H1 (cell line): ENCODE measurements around the gene UBE2D2. TPM values are rescaled to one million over a fixed set of nuclear protein-coding genes. Genes with fewer than 3 reads are reported as not detected.
"Not testable (repeated sequence)": the region's sequence is repeated elsewhere in the genome, so short reads cannot be mapped to it uniquely, and the experiment has no call there.

ENCODE experiments used
- CTCF ChIA-PET: fragments of 300-600 bp; sonication (Branson Sonifier 250); formaldehyde crosslinking; loops from one replicate; lab custom pipeline; 2021; ENCODE audit not compliant: partially characterized antibody; lab: Charles Lee
- POLR2A ChIA-PET: fragments of 300-600 bp; sonication (Branson Sonifier 250); formaldehyde crosslinking; loops from one replicate; lab custom pipeline; 2021; ENCODE audit warnings: inconsistent platforms; ENCODE audit not compliant: partially characterized antibody; lab: Charles Lee
- DNase-seq, 2 experiments: peaks; one replicate each; pipeline versions ENCODE4 v3.0.0 to v3.0.0-alpha.2; 2010 to 2022; ENCODE audit warnings: low spot score in 2 of 2, low read depth in 1 of 2, mixed read lengths in 1 of 2
- FAIRE-seq: peaks from 2 replicates; lab custom pipeline; 2011; peaks lifted over from hg19 to GRCh38; lab: Jason Lieb, UNC
- H2AFZ ChIP-seq: 2 replicates; pipeline ENCODE4 v1.8.1; 2012; ENCODE audit warnings: low read length, inconsistent platforms
- H2AK5ac ChIP-seq: 2 replicates; pipeline ENCODE4 v1.6.1; 2013; ENCODE audit warnings: low read depth, low read length
- H2BK120ac ChIP-seq: replicated peaks from 2 replicates; pipeline ENCODE3; 2013; ENCODE audit warnings: low read depth, low read length, inconsistent platforms
- H2BK12ac ChIP-seq: 2 replicates; pipeline ENCODE4 v1.6.1; 2013; ENCODE audit warnings: low read depth, low read length
- H2BK15ac ChIP-seq: 2 replicates; pipeline ENCODE4 v1.6.1; 2013; ENCODE audit warnings: low read length
- H2BK20ac ChIP-seq: 2 replicates; pipeline ENCODE4 v1.6.1; 2013; ENCODE audit warnings: low read length
- H2BK5ac ChIP-seq: 2 replicates; pipeline ENCODE4 v1.6.1; 2013; ENCODE audit warnings: low read depth, low read length
- H3K14ac ChIP-seq: 2 replicates; pipeline ENCODE4 v1.6.1; 2013; ENCODE audit warnings: inconsistent platforms; ENCODE audit not compliant: insufficient read length
- H3K18ac ChIP-seq: 2 replicates; pipeline ENCODE4 v1.6.1; 2013; ENCODE audit warnings: low read length; ENCODE audit errors: extremely low read depth
- H3K23ac ChIP-seq: 2 replicates; pipeline ENCODE4 v1.6.1; 2013; ENCODE audit warnings: inconsistent platforms; ENCODE audit not compliant: insufficient read length
- H3K23me2 ChIP-seq: 2 replicates; pipeline ENCODE4 v1.6.1; 2013; ENCODE audit warnings: low read depth, low read length
- H3K27ac ChIP-seq: 2 replicates; pipeline ENCODE4 v1.6.1; 2011; ENCODE audit warnings: low read depth, low read length, inconsistent platforms
- H3K27me3 ChIP-seq, 4 experiments: replicated peaks in 1 of 4; 1 replicate in 1 of 4; 2 replicates in 3 of 4; pipeline versions ENCODE4 v1.6.1 to v1.8.1; 2011 to 2013; ENCODE audit warnings: low read length in 3 of 4, mild to moderate bottlenecking in 3 of 4, inconsistent platforms in 2 of 4, mixed read lengths in 2 of 4, moderate library complexity in 1 of 4; ENCODE audit not compliant: control insufficient read depth in 3 of 4, insufficient read depth in 3 of 4; ENCODE audit errors: extremely low read depth in 1 of 4
- H3K36me3 ChIP-seq, 4 experiments: 2 replicates each; pipeline versions ENCODE4 v1.6.1 to v1.8.1; 2011 to 2013; ENCODE audit warnings: mild to moderate bottlenecking in 4 of 4, low read length in 3 of 4, moderate library complexity in 2 of 4, control low read depth in 1 of 4, inconsistent platforms in 1 of 4; ENCODE audit not compliant: insufficient read depth in 4 of 4, control insufficient read depth in 2 of 4
- H3K4ac ChIP-seq: replicated peaks from 2 replicates; pipeline ENCODE3; 2013; ENCODE audit warnings: low read length, low read depth, mixed read lengths, inconsistent platforms; ENCODE audit not compliant: insufficient read length
- H3K4me1 ChIP-seq, 4 experiments: replicated peaks in 1 of 4; 1 replicate in 1 of 4; 2 replicates in 3 of 4; pipeline versions ENCODE4 v1.6.1 to v1.8.1; 2011 to 2013; ENCODE audit warnings: low read length in 3 of 4, inconsistent platforms in 2 of 4, mixed read lengths in 1 of 4; ENCODE audit not compliant: insufficient read depth in 4 of 4, control insufficient read depth in 3 of 4
- H3K4me2 ChIP-seq, 2 experiments: 2 replicates each; pipeline versions ENCODE4 v1.6.1 to v1.8.1; 2011 to 2013; ENCODE audit warnings: low read depth in 2 of 2, low read length in 2 of 2, control low read depth in 1 of 2, inconsistent platforms in 1 of 2, mild to moderate bottlenecking in 1 of 2; ENCODE audit not compliant: insufficient read depth in 1 of 2
- H3K4me3 ChIP-seq, 4 experiments: fragments of 200-600, 300-600 bp in 1 of 4; sonication (generic), shearing (Covaris generic), sonication (Bioruptor Twin) in 1 of 4; 2 replicates each; pipeline versions ENCODE4 v1.5.1 to v1.8.1; 2011 to 2016; ENCODE audit warnings: low read length in 4 of 4, low read depth in 3 of 4, control low read depth in 2 of 4, inconsistent platforms in 2 of 4, mild to moderate bottlenecking in 2 of 4, mixed read lengths in 1 of 4, moderate library complexity in 1 of 4; ENCODE audit not compliant: insufficient read depth in 2 of 4; ENCODE audit errors: extremely low read depth in 1 of 4
- H3K56ac ChIP-seq: replicated peaks from 2 replicates; pipeline ENCODE3; 2013; ENCODE audit warnings: low read depth, mild to moderate bottlenecking, mixed read lengths, low read length, inconsistent platforms; ENCODE audit not compliant: insufficient read length
- H3K79me1 ChIP-seq: 2 replicates; pipeline ENCODE4 v1.6.1; 2013; ENCODE audit warnings: low read depth, low read length, control low read depth
- H3K79me2 ChIP-seq, 2 experiments: 2 replicates each; pipeline versions ENCODE4 v1.6.1 to v1.8.1; 2012 to 2013; ENCODE audit warnings: low read length in 2 of 2, mild to moderate bottlenecking in 2 of 2, inconsistent platforms in 1 of 2; ENCODE audit not compliant: insufficient read depth in 2 of 2, control insufficient read depth in 1 of 2
- H3K9ac ChIP-seq, 4 experiments: replicated peaks in 1 of 4; 1 replicate in 1 of 4; 2 replicates in 3 of 4; pipeline versions ENCODE4 v1.6.1 to v1.8.1; 2011 to 2013; ENCODE audit warnings: low read depth in 3 of 4, low read length in 3 of 4, control low read depth in 2 of 4, mild to moderate bottlenecking in 2 of 4, moderate library complexity in 2 of 4, inconsistent platforms in 1 of 4; ENCODE audit errors: extremely low read depth in 1 of 4
- H3K9me3 ChIP-seq, 2 experiments: 2 replicates each; pipeline versions ENCODE4 v1.6.1 to v1.8.1; 2012 to 2013; ENCODE audit warnings: mild to moderate bottlenecking in 2 of 2, moderate library complexity in 2 of 2, control low read depth in 1 of 2, inconsistent platforms in 1 of 2, low read depth in 1 of 2, low read length in 1 of 2, mixed read lengths in 1 of 2; ENCODE audit not compliant: insufficient read depth in 2 of 2
- H4K20me1 ChIP-seq, 2 experiments: replicated peaks in 1 of 2; 2 replicates each; pipeline versions ENCODE3 to v1.8.1; 2011 to 2013; ENCODE audit warnings: inconsistent platforms in 2 of 2, low read length in 2 of 2, mild to moderate bottlenecking in 1 of 2; ENCODE audit not compliant: insufficient read depth in 2 of 2, control insufficient read depth in 1 of 2
- H4K5ac ChIP-seq: 2 replicates; pipeline ENCODE4 v1.6.1; 2013; ENCODE audit warnings: low read length, low read depth, mixed read lengths, inconsistent platforms; ENCODE audit not compliant: insufficient read length
- H4K8ac ChIP-seq: 2 replicates; pipeline ENCODE4 v1.8.0; 2013; ENCODE audit warnings: mild to moderate bottlenecking, moderate library complexity, low read length, inconsistent platforms; ENCODE audit not compliant: insufficient read depth; ENCODE audit errors: extremely low read depth
- H4K91ac ChIP-seq: replicated peaks from 2 replicates; pipeline ENCODE3; 2013; ENCODE audit warnings: low read length, mixed read lengths, inconsistent platforms; ENCODE audit not compliant: insufficient read length
- SP4 ChIP-seq: IDR thresholded peaks from 2 replicates; pipeline ENCODE4 v1.6.1; 2012; ENCODE audit warnings: low read length, inconsistent platforms
- WGBS, 2 experiments: shearing (Covaris generic) in 1 of 2; methylation state at CpG; one replicate each; pipeline versions ENCODE4 v1.1.6 to v1.1.7; 2013 to 2015; ENCODE audit warnings: low lambda C conversion rate in 2 of 2, mixed read lengths in 2 of 2, inconsistent platforms in 1 of 2, low coverage in 1 of 2, missing lambda C conversion rate in 1 of 2; ENCODE audit not compliant: insufficient replicate concordance in 2 of 2, insufficient coverage in 1 of 2, insufficient read length in 1 of 2; ENCODE audit errors: extremely low coverage in 1 of 2, missing lambda C conversion rate in 1 of 2; 5-methylcytosine and 5-hydroxymethylcytosine counted together
- polyA plus RNA-seq, 7 experiments: library from polyadenylated mRNA; depleted of rRNA in 3 of 7; stranded (reverse) in 5 of 7; unstranded in 2 of 7; fragments of >200 nt in 5 of 7; fragments of 200-250 nt in 2 of 7; gene quantifications; 1 replicate in 5 of 7; 2 replicates in 1 of 7; 4 replicates in 1 of 7; pipeline versions ENCODE4 v1.2.1 to v1.2.3, GENCODE V29; 2011 to 2013; ENCODE audit warnings: missing spikeins in 2 of 7, mixed read lengths in 2 of 7
- total RNA-seq: library from RNA; stranded (reverse); fragmentation: NEBNext Ultra II Directional; extraction: Animal tissue kit (Norgen Biotek cat#: 25700); gene quantifications from 2 replicates; pipeline ENCODE4 v1.2.1, GENCODE V29; 2021
- TF ChIP-seq, protein P1 (sequence below): IDR thresholded peaks from 2 replicates; pipeline ENCODE4 v1.6.1; 2011; ENCODE audit warnings: low read depth, mild to moderate bottlenecking, low read length; ENCODE audit not compliant: insufficient read depth

UBE2D2 gene
- total and polyA plus RNA-seq, 2 of the 8 experiments (the other 6 are each of a cell fraction or from before 2014, with no cell fraction given) = 66.9 to 203 TPM

DNA sequence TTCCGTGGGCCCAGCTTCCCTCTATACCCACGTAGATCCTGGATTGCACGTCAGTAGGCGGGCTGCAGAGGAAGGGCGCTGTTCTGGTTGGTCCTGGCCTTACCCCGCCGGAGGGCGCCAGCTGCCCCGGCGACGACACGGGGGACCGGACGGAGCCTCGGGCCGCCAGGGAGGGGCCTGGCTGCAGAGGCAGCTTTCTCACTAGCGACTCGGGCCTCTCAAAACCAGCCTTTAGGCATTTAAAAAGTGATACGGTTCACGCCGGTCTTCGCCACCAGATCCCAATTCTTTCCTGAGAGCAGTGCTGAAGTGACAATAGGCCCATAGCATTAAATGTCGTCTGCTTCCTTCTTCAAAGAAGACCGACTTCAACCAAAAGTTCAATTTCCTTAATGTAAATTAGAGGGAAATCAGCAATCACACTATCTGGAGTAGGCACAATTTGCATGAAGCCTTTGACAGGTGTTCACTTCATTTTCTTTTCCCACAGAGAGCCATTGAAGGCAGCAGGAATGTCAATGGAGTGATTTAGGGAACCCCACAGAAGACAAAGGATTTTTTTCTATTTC, 17.6 kb upstream of the UBE2D2 start (continued):
- TF ChIP-seq, protein P1, sequence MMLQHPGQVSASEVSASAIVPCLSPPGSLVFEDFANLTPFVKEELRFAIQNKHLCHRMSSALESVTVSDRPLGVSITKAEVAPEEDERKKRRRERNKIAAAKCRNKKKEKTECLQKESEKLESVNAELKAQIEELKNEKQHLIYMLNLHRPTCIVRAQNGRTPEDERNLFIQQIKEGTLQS = no peak
- TF ChIP-seq SP4 = no peak
- TF ChIP-seq, all 59 proteins: peak for 5

GRCh38 chr5:139546593-139546992, 14.5 kb upstream of the UBE2D2 start:
- H3K9me3 ChIP-seq = peaks cover 8 to 10% of the 10 kb centered on the region in 2 experiments; a peak in 2 of 4 replicates
- H2AFZ ChIP-seq, H2BK15ac ChIP-seq, FAIRE-seq, H4K5ac ChIP-seq, H3K4ac ChIP-seq, H3K9ac ChIP-seq, H3K56ac ChIP-seq, H3K4me3 ChIP-seq, H3K4me2 ChIP-seq, H3K18ac ChIP-seq, H3K4me1 ChIP-seq, H4K91ac ChIP-seq, H2BK12ac ChIP-seq, DNase-seq, H3K23ac ChIP-seq, H4K8ac ChIP-seq, H4K20me1 ChIP-seq, H2BK20ac ChIP-seq, H3K36me3 ChIP-seq, H2AK5ac ChIP-seq, H3K23me2 ChIP-seq, H2BK5ac ChIP-seq, H3K14ac ChIP-seq, H3K27ac ChIP-seq, H3K79me1 ChIP-seq, H2BK120ac ChIP-seq, H3K79me2 ChIP-seq, H3K27me3 ChIP-seq: not testable (repeated sequence)
- WGBS, 2 experiments = 91% methylated on average over 4 of the region's 6 CpGs; no CpG with 5 or more reads in 1 of the 2 experiments
- ChIA-PET CTCF (interaction anchor here (0.8 to 1.0 kb wide), 2 partner anchors 22 to 114 kb away, joined by 3 read pairs; no protein-coding TSS in a partner anchor), POLR2A (interaction anchor here (1.3 to 6.4 kb wide), 2 partner anchors 15 to 29 kb away, joined by 3 to 35 read pairs; partner anchors contain the start of gene UBE2D2)
